Ascending aorta (tissue), 2 donors: ENCODE measurements around the gene ADORA1. TPM values are rescaled to one million over a fixed set of nuclear protein-coding genes. Genes with fewer than 3 reads are reported as not detected.

ENCODE experiments used
- DNase-seq, 2 donors: peaks; one replicate each; pipeline ENCODE4 v3.0.0-alpha.2; 2019; ENCODE audit warnings: low spot score in 2 of 2
- H3K27ac ChIP-seq, 2 donors: fragments of 200-600 bp; sonication (generic); one replicate each; pipeline ENCODE4 v1.5.1; 2016 to 2017; ENCODE audit warnings: mild to moderate bottlenecking in 1 of 2
- H3K27me3 ChIP-seq: fragments of 200-600 bp; sonication (generic); one replicate; pipeline ENCODE4 v1.5.1; 2017
- H3K36me3 ChIP-seq, 2 donors: fragments of 200-600 bp; sonication (generic); one replicate each; pipeline ENCODE4 v1.5.1; 2016
- H3K4me1 ChIP-seq, 2 donors: fragments of 200-600 bp; sonication (generic); one replicate each; pipeline ENCODE4 v1.5.1; 2016 to 2017; ENCODE audit warnings: mild to moderate bottlenecking in 1 of 2
- H3K4me3 ChIP-seq, 2 donors: fragments of 200-600 bp; sonication (generic); one replicate each; pipeline ENCODE4 v1.5.1; 2016 to 2017; ENCODE audit warnings: mild to moderate bottlenecking in 1 of 2
- H3K9me3 ChIP-seq, 2 donors: fragments of 200-600 bp; sonication (generic); one replicate each; pipeline ENCODE4 v1.5.1; 2016
- intact Hi-C: fragments of 100-400 bp; cut with DNase I; formaldehyde crosslinking; loops from one replicate; pipeline ENCODE4 v1.15.1; 2023
- total RNA-seq: library from RNA; depleted of rRNA; stranded (reverse); fragments of >200 nt; gene quantifications from one replicate; pipeline ENCODE4 v1.1.0, GENCODE V29; 2016
- TF ChIP-seq, protein P1 (sequence below), 3 experiments: fragments of 200-600 bp in 2 of 3; fragments of 450-650 bp in 1 of 3; sonication (generic) in 2 of 3; IDR thresholded peaks; one replicate each; pipeline ENCODE4 v1.5.1; 2016 to 2019; ENCODE audit warnings: antibody characterized with exemption in 3 of 3, mild to moderate bottlenecking in 1 of 3, moderate library complexity in 1 of 3

The ADORA1 gene
- total RNA-seq, 1 donor from 2014 or later = 2.0 TPM

- H3K4me3 ChIP-seq = no peak overlapping the region
- H3K36me3 ChIP-seq = no peaks in the 10 kb centered on the region
- H3K27ac ChIP-seq = no peak overlapping the region
- intact Hi-C loops = no loop called here
- no peak for DNase-seq
- no peaks in the 10 kb centered on the region for H3K4me1 ChIP-seq
- no peaks in the 10 kb centered on the region for H3K9me3 ChIP-seq
- no peaks in the 10 kb centered on the region for H3K27me3 ChIP-seq
- TF ChIP-seq, protein P1, sequence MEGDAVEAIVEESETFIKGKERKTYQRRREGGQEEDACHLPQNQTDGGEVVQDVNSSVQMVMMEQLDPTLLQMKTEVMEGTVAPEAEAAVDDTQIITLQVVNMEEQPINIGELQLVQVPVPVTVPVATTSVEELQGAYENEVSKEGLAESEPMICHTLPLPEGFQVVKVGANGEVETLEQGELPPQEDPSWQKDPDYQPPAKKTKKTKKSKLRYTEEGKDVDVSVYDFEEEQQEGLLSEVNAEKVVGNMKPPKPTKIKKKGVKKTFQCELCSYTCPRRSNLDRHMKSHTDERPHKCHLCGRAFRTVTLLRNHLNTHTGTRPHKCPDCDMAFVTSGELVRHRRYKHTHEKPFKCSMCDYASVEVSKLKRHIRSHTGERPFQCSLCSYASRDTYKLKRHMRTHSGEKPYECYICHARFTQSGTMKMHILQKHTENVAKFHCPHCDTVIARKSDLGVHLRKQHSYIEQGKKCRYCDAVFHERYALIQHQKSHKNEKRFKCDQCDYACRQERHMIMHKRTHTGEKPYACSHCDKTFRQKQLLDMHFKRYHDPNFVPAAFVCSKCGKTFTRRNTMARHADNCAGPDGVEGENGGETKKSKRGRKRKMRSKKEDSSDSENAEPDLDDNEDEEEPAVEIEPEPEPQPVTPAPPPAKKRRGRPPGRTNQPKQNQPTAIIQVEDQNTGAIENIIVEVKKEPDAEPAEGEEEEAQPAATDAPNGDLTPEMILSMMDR (IDR thresholded peaks at IDR 0.05) = no peak
Observed at GRCh38 chr1:203148127-203148526, 20.6 kb downstream of the ADORA1 start.

DNA sequence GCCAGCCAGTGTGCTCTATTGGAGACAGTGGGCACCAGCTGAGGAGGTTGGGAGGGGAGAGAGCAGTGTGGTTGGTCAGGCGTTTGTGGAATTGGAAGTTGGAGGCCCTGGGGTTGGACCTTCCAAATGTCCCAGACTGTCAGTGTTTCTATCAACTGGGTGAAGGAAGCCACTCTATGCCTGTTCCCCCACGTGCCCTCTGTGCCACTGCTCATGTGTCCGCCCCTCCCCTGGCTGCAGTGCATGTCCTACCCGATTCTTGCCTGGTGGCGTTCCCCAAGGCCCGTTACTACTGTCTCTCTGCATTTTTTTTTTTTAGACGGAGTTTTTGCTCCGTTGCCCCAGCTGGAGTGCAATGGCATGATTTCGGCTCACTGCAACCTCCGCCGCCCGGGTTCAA, 21.1 kb downstream of the ADORA1 start:
- no peaks in the 10 kb centered on the region for H3K36me3 ChIP-seq
- H3K4me1 ChIP-seq = no peaks in the 10 kb centered on the region
- intact Hi-C loops = no loop called here
- H3K27ac ChIP-seq = no peak overlapping the region
- H3K4me3 ChIP-seq = no peak overlapping the region
- H3K27me3 ChIP-seq = no peaks in the 10 kb centered on the region
- no peaks in the 10 kb centered on the region for H3K9me3 ChIP-seq
- TF ChIP-seq, protein P1 (IDR thresholded peaks at IDR 0.05) = no peak
- DNase-seq = no peak

DNA sequence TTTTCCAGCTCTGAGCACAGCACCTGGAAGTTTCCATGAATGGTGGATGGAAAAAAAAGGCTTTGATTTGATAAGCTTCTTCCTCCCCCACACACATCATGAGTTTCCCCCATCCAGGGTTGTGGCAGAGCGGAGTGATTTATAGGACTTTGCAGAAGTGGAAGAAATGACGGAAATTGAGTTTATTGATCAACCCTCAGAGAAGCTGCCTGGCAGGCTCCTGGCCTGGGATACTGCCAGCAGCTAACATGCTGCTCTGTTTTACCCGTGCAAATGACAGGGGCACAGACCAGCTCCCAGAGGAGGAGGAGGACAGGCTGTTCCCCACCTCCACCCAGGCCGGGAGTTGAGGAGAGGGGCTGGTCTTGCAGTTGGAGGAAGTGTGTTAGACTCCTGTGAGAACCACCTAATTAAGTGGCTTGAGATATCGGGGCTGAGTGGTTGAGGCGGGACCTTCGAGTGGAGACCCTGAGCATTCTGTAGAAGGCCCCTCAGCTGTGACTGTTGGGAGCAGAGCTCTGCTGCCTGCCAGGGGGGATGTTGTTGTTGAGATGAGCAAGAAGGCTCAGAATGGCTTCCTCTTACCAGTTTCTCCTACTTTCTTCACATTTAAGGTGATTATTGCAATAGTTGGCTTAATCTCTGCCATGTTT, 21.8 kb downstream of the ADORA1 start:
- intact Hi-C loops = no loop called here
- H3K4me3 ChIP-seq = no peak overlapping the region
- no peaks in the 10 kb centered on the region for H3K9me3 ChIP-seq
- DNase-seq = no peak
- no peaks in the 10 kb centered on the region for H3K36me3 ChIP-seq
- no peak overlapping the region for H3K27ac ChIP-seq
- no peaks in the 10 kb centered on the region for H3K4me1 ChIP-seq
- H3K27me3 ChIP-seq = no peaks in the 10 kb centered on the region
- TF ChIP-seq, protein P1 (IDR thresholded peaks at IDR 0.05) = no peak

GRCh38 chr1:203150511-203151297, 23.2 kb downstream of the ADORA1 start:
- Histone ChIP-seq H3K36me3 (no peaks in the 10 kb centered on the region), H3K27me3 (no peaks in the 10 kb centered on the region), H3K27ac (no peak overlapping the region), H3K4me1 (no peaks in the 10 kb centered on the region), H3K4me3 (no peak overlapping the region), H3K9me3 (no peaks in the 10 kb centered on the region)
- intact Hi-C loops = no loop called here
- TF ChIP-seq, protein P1 (IDR thresholded peaks at IDR 0.05) = no peak
- no peak for DNase-seq

DNA sequence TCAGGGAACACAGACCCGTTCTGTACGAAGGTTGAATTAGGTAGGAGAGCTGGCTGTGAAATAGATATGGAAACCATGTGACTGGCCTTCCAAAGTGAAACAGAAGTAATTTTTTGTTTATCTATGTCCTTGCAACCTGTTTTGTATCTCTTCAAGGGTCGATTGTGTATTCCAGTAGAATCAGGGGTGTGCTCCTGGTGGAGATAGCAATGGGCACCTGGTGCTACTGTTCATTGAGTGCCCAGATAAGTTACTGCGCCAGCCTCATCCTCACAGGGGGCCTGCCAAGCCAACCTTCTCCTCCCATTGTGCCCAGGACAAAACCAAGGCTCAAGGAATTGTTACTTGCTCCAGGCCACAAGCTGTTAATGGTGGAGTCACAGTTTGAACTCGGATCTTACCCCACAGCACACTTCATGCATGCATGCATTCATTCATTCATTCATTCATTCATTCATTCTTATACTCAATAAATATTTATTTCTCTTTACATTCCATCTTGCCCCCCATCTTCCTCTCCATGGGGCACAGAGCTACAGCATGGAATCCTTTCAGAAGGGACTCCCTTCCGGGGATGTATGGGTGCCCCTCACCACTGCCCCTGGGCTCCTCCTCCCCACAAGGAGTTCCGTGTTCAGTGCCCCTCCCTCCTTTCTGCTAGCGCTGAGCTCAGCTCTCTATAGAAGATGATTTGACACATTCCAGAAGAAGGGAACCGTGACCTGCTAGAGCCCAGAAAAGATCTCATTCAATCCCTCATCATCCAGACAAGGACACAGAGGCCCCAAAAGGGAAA, 24.0 kb downstream of the ADORA1 start:
- no peak overlapping the region for H3K4me3 ChIP-seq
- intact Hi-C loops = no loop called here

More for the DNA sequence above, 24.0 kb downstream of the ADORA1 start:
- H3K36me3 ChIP-seq = no peaks in the 10 kb centered on the region
- H3K4me1 ChIP-seq = no peaks in the 10 kb centered on the region
- no peak overlapping the region for H3K27ac ChIP-seq
- H3K27me3 ChIP-seq = no peaks in the 10 kb centered on the region
- H3K9me3 ChIP-seq = no peaks in the 10 kb centered on the region
- TF ChIP-seq, protein P1 (IDR thresholded peaks at IDR 0.05) = no peak
- no peak for DNase-seq
